ENCODE results near the gene UBE4B. TPM values are rescaled to one million over a fixed set of nuclear protein-coding genes. Genes with fewer than 3 reads are reported as not detected.

The UBE4B gene
- total RNA-seq, 1 experiment from 2014 or later = 31.2 TPM

GRCh38 chr1:10033359-10033845, 644 bp downstream of the UBE4B start:
- intact Hi-C loops (cut with micrococcal nuclease) = loop anchor here (2.0 to 5.0 kb wide), 3 partner anchors 74 to 156 kb away; partner anchors contain the start of genes LZIC and NMNAT1
- POLR2A ChIA-PET = interaction anchor here (0.7 to 3.1 kb wide), 17 partner anchors 11 to 267 kb away, joined by 3 to 35 read pairs (median 4); partner anchors contain the start of genes KIF1B, LZIC and NMNAT1
- H3K36me3 Mint-ChIP-seq (ENCODE audit: insufficient read depth, unreplicated experiment) = peaks cover 30% of the 10 kb centered on the region

GRCh38 chr1:10042746-10043145, 10.0 kb downstream of the UBE4B start:
- CTCF ChIA-PET = interaction anchor here (0.7 kb wide), 1 partner anchor 95 kb away, joined by 3 read pairs; no protein-coding TSS in a partner anchor
- H3K4me1 Mint-ChIP-seq (ENCODE audit: insufficient read depth, unreplicated experiment) = peaks cover 17% of the 10 kb centered on the region
- H3K36me3 Mint-ChIP-seq (ENCODE audit: insufficient read depth, unreplicated experiment) = peaks cover 54% of the 10 kb centered on the region
- no peak overlapping the region for H3K4me3 Mint-ChIP-seq (ENCODE audit: unreplicated experiment)
- POLR2A ChIA-PET = no interaction called here
- no peaks in the 10 kb centered on the region for H3K27me3 Mint-ChIP-seq (ENCODE audit: insufficient read depth, unreplicated experiment)
- H3K9me3 Mint-ChIP-seq (ENCODE audit: unreplicated experiment) = no peaks in the 10 kb centered on the region
- BruUV-seq (replicated peaks) = no TSS peak
- no peak for TF ChIP-seq CTCF (IDR thresholded peaks at IDR 0.05; ENCODE audit: unreplicated experiment)
- intact Hi-C loops (cut with micrococcal nuclease) = no loop called here
- DNase-seq (ENCODE audit: unreplicated experiment) = no peak
- H3K27ac Mint-ChIP-seq (ENCODE audit: low read depth, unreplicated experiment) = no peak overlapping the region

More at GRCh38 chr1:10033359-10033845, 644 bp downstream of the UBE4B start:
- CTCF ChIA-PET = interaction anchor here (0.5 to 1.1 kb wide), 5 partner anchors 13 to 383 kb away, joined by 3 to 5 read pairs (median 4); no protein-coding TSS in a partner anchor
- H3K27me3 Mint-ChIP-seq (ENCODE audit: insufficient read depth, unreplicated experiment) = no peaks in the 10 kb centered on the region
- no peaks in the 10 kb centered on the region for H3K9me3 Mint-ChIP-seq (ENCODE audit: unreplicated experiment)
- DNase-seq (ENCODE audit: unreplicated experiment) = peak; percentile 57
- peaks cover 18% of the 10 kb centered on the region for H3K4me1 Mint-ChIP-seq (ENCODE audit: insufficient read depth, unreplicated experiment)
- TF ChIP-seq CTCF (IDR thresholded peaks at IDR 0.05; ENCODE audit: unreplicated experiment) = no peak
- BruUV-seq (replicated peaks) = no TSS peak
- H3K27ac Mint-ChIP-seq (ENCODE audit: low read depth, unreplicated experiment) = peak overlapping the region; percentile 78
- H3K4me3 Mint-ChIP-seq (ENCODE audit: unreplicated experiment) = peak overlapping the region; percentile 80

GRCh38 chr1:10045480-10046355, 13.0 kb downstream of the UBE4B start:
- intact Hi-C loops (cut with micrococcal nuclease) = no loop called here
- Mint-ChIP-seq H3K27me3 (ENCODE audit: insufficient read depth, unreplicated experiment) (no peaks in the 10 kb centered on the region), H3K36me3 (ENCODE audit: insufficient read depth, unreplicated experiment) (peaks cover 44% of the 10 kb centered on the region), H3K4me3 (ENCODE audit: unreplicated experiment) (no peak overlapping the region), H3K9me3 (ENCODE audit: unreplicated experiment) (no peaks in the 10 kb centered on the region), H3K27ac (ENCODE audit: low read depth, unreplicated experiment) (peak overlapping the region; percentile 8), H3K4me1 (ENCODE audit: insufficient read depth, unreplicated experiment) (peaks cover 23% of the 10 kb centered on the region)
- BruUV-seq (replicated peaks) = no TSS peak
- no peak for DNase-seq (ENCODE audit: unreplicated experiment)
- CTCF ChIA-PET = interaction anchor here (0.8 to 1.1 kb wide), 3 partner anchors 12 to 173 kb away, joined by 3 to 4 read pairs (median 4); no protein-coding TSS in a partner anchor
- POLR2A ChIA-PET = interaction anchor here (1.9 to 2.0 kb wide), 2 partner anchors 9 to 11 kb away, joined by 7 to 9 read pairs; no protein-coding TSS in a partner anchor
- TF ChIP-seq CTCF (IDR thresholded peaks at IDR 0.05; ENCODE audit: unreplicated experiment) = no peak

Data from MCF 10A (cell line).